Measurements from ENCODE around the gene GTF2F2. TPM values are rescaled to one million over a fixed set of nuclear protein-coding genes. Genes with fewer than 3 reads are reported as not detected.

GTF2F2 gene
- total and polyA plus RNA-seq, 9 of the 15 experiments (the other 6 are each of a cell fraction or from before 2014, with no cell fraction given): 19.7 to 44.8 (median 32.4) TPM

GRCh38 chr13:45105895-45106294 lies 14.4 kb upstream of the GTF2F2 start:
- no peak for TF ChIP-seq MCM2 (IDR thresholded peaks at IDR 0.05; ENCODE audit: low read depth)
- TF ChIP-seq ZFP1 (CRISPR knock-in tag; IDR thresholded peaks at IDR 0.05): no peak
- TF ChIP-seq JUND (IDR thresholded peaks at IDR 0.05; ENCODE audit: borderline replicate concordance, low read depth, low read length): no peak
- TF ChIP-seq JUND (tag; IDR thresholded peaks at IDR 0.05; ENCODE audit: borderline replicate concordance, low read depth, low read length): no peak
- TF ChIP-seq NELFE (IDR thresholded peaks at IDR 0.05; ENCODE audit: insufficient read depth, insufficient read length): no peak
- no peak for TF ChIP-seq BRF1 (IDR thresholded peaks at IDR 0.05; ENCODE audit: borderline replicate concordance, extremely low read depth, insufficient read length)
- no peak for TF ChIP-seq GTF2A2 (tag; IDR thresholded peaks at IDR 0.05)
- TF ChIP-seq ZFP91 (CRISPR knock-in tag; IDR thresholded peaks at IDR 0.05): no peak
- no peaks in the 10 kb centered on the region for H4K20me1 ChIP-seq (replicated peaks; ENCODE audit: control insufficient read depth, insufficient read depth, low read length)
- ChIA-PET CTCF (ENCODE audit: low intra/inter-chr PET ratio) (no interaction called here), POLR2A (no interaction called here)
- H3K27me3 ChIP-seq (ENCODE audit: control insufficient read depth in 2 of 2, insufficient read depth in 2 of 2, low read length in 2 of 2): no peaks in the 10 kb centered on the region
- ATAC-seq (no peak), DNase-seq (ENCODE audit: extremely low read depth in 1 of 4, low spot score in 3 of 4) (no peak), FAIRE-seq (no peak)
- 32% methylated on average over 5 of the region's 5 CpGs for WGBS (ENCODE audit: insufficient coverage, low coverage, missing lambda C conversion rate)
- in situ Hi-C loops (cut with MboI) (no loop called here), intact Hi-C loops (cut with micrococcal nuclease) (no loop called here)
- no peaks in the 10 kb centered on the region for H3K36me3 ChIP-seq (ENCODE audit: control insufficient read depth, insufficient read depth, low read length)
- H3K9me1 ChIP-seq (ENCODE audit: control insufficient read depth, insufficient read depth, low read length): no peaks in the 10 kb centered on the region
- no peak overlapping the region for H3K4me3 ChIP-seq
- no peak overlapping the region for H3K9ac ChIP-seq (ENCODE audit: insufficient read depth in 1 of 2, low read depth in 2 of 2, low read length in 2 of 2)
- no TSS peak for BruUV-seq (replicated peaks)
- H3K4me2 ChIP-seq (ENCODE audit: insufficient read depth, low read length): no peak overlapping the region
- H3K4me1 ChIP-seq (replicated peaks in 1 of 2; ENCODE audit: control insufficient read depth in 2 of 2, insufficient read depth in 2 of 2, low read length in 2 of 2): no peaks in the 10 kb centered on the region; a peak in 1 of 5 replicates
- no peaks in the 10 kb centered on the region for H3K9me3 ChIP-seq (replicated peaks; ENCODE audit: control insufficient read depth, insufficient read depth, low read depth, low read length)
- no peak overlapping the region for H3K27ac ChIP-seq (ENCODE audit: extremely low read depth, low read depth, low read length)
- H2AFZ ChIP-seq (ENCODE audit: low read depth, low read length): no peak overlapping the region
- no peaks in the 10 kb centered on the region for H3K79me2 ChIP-seq (ENCODE audit: control insufficient read depth, insufficient read depth, low read length)
